Right atrium auricular region (tissue), 2 donors: ENCODE measurements around the gene URI1. TPM values are rescaled to one million over a fixed set of nuclear protein-coding genes. Genes with fewer than 3 reads are reported as not detected.
"Not testable (repeated sequence)": the region's sequence is repeated elsewhere in the genome, so short reads cannot be mapped to it uniquely, and the experiment has no call there.

Source experiments
- DNase-seq: peaks from one replicate; pipeline ENCODE4 v3.0.0-alpha.2; 2019; ENCODE audit warnings: low spot score
- H3K27ac ChIP-seq, 2 donors: fragments of 200-600 bp; sonication (generic); 1 replicate in 1 of 2; 2 replicates in 1 of 2; pipeline ENCODE4 v1.5.1; 2016 to 2019
- H3K27me3 ChIP-seq, 2 donors: fragments of 200-600 bp; sonication (generic); one replicate each; pipeline versions ENCODE4 v1.5.1 to v1.6.0; 2017 to 2019
- H3K36me3 ChIP-seq: fragments of 200-600 bp; sonication (generic); one replicate; pipeline ENCODE4 v1.5.1; 2016
- H3K4me1 ChIP-seq, 2 donors: fragments of 200-600 bp; sonication (generic); one replicate each; pipeline versions ENCODE4 v1.5.1 to v1.6.0; 2017 to 2019
- H3K4me3 ChIP-seq, 2 donors: fragments of 200-600 bp; sonication (generic); 1 replicate in 1 of 2; 2 replicates in 1 of 2; pipeline ENCODE4 v1.5.1; 2017 to 2019; ENCODE audit warnings: mild to moderate bottlenecking in 1 of 2, moderate library complexity in 1 of 2
- H3K9me3 ChIP-seq, 2 donors: fragments of 200-600 bp; sonication (generic); one replicate each; pipeline ENCODE4 v1.5.1; 2019
- CTCF ChIP-seq, 2 donors: fragments of 200-600 bp; sonication (generic); IDR thresholded peaks; one replicate each; pipeline ENCODE4 v1.5.1; 2019; ENCODE audit warnings: antibody characterized with exemption in 2 of 2
- total RNA-seq, 2 donors: library from RNA; depleted of rRNA; stranded (reverse); fragments of >200 nt; gene quantifications; one replicate each; pipeline ENCODE4 v1.1.0, GENCODE V29; 2016

URI1 gene
- total RNA-seq, 2 donors from 2014 or later, result 29.3 to 34.7 TPM

DNA sequence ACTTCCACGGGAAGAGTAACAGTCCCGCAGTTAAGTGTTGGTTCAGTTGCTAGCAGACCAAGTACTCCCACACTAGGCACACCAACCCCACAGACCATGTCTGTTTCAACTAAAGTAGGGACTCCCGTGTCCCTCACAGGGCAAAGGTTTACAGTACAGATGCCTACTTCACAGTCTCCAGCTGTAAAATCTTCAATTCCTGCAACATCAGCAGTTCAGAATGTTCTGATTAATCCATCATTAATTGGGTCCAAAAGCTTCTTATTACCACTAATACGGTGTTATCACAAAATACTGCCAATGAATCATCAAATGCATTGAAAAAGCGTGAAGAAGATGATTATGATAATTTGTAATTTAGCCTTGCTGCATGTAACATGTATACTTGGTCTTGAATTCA is 95.8 kb downstream of the URI1 start:
- no peak overlapping the region for H3K27ac ChIP-seq
- no peak for TF ChIP-seq CTCF (IDR thresholded peaks at IDR 0.05)
- H3K36me3 ChIP-seq, result peaks cover 6% of the 10 kb centered on the region
- no peaks in the 10 kb centered on the region for H3K4me1 ChIP-seq
- no peak overlapping the region for H3K4me3 ChIP-seq
- H3K9me3 ChIP-seq, result peaks cover 0 to 12% of the 10 kb centered on the region in 2 donors
- DNase-seq, result no peak
- no peaks in the 10 kb centered on the region for H3K27me3 ChIP-seq

GRCh38 chr19:30041931-30042330 is 99.9 kb downstream of the URI1 start:
- not testable (repeated sequence) for H3K27me3 ChIP-seq, H3K9me3 ChIP-seq, H3K4me1 ChIP-seq, H3K27ac ChIP-seq, H3K36me3 ChIP-seq, DNase-seq, H3K4me3 ChIP-seq

GRCh38 chr19:30043008-30043407 is 101.0 kb downstream of the URI1 start:
- H3K27ac ChIP-seq, H3K27me3 ChIP-seq, DNase-seq, H3K9me3 ChIP-seq, H3K4me3 ChIP-seq, H3K36me3 ChIP-seq, H3K4me1 ChIP-seq: not testable (repeated sequence)

DNA sequence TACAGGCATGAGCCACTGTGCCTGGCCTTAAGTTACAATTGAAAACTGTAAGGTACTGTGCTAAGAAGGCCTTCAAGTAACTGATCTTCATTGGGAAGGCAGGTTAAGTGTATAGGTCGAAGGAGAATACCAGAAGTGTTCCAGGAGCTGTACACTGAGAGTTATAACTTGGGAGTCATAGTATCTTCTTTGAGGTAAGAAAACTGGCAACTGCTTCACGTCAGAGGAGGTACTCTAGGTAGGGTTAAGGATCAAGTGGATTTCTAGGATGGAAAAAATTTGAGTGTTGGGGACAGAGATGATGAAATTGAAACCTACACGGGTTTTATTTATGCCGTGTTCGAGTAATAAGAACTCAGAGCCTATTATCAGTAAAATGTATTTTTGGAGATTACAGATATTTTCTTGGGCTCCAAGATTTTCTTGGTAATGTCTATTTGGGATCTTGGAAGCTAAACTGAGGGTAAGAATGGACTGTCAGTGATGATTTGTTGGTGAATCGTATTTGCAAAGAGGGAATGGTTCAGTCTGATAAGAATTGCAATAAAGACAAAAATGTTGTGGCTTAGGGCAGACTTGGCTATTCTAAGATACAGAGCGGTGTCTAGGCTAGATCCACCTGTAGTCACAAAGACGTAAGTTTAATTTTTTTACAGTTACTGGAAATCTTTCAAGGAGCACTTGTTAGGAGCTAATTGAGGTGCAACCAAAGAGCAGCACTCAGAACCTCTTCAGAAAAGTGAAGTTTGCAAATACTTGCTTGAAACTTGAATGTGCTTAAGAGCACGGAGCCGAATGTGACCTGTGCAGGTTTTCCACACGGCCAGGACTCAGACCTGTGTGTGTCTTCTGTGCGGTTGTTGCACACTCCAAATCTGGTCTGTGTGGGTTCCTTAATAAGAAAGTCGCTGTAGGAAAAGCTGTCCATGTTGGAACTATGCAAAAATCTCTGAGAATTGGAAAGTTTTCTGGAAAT is 102.5 kb downstream of the URI1 start:
- no peaks in the 10 kb centered on the region for H3K9me3 ChIP-seq
- no peaks in the 10 kb centered on the region for H3K4me1 ChIP-seq
- TF ChIP-seq CTCF (IDR thresholded peaks at IDR 0.05), result no peak
- no peak for DNase-seq
- H3K36me3 ChIP-seq, result no peaks in the 10 kb centered on the region
- H3K27me3 ChIP-seq, result no peaks in the 10 kb centered on the region
- H3K27ac ChIP-seq, result no peak overlapping the region
- no peak overlapping the region for H3K4me3 ChIP-seq

DNA sequence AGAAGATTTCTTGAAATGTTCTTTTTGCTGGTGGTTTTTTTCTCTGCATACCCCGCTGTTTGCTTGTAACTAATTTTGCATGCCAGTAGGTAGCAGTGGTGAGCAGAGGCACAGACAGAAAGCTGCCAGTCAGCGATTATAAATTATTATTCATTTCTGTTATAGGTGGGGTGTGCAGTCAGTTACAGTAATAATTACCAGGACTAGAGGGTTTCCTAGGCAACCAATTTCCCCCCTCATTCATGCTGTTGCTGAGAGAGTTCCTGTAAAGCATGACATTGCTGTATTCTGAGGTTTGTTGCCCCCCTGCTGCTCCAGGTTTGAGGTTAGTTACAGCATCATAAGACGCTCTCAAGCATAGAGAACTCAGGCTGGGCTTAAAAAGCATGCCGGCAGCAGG is 104.5 kb downstream of the URI1 start:
- Histone ChIP-seq H3K4me3 (no peak overlapping the region), H3K4me1 (no peaks in the 10 kb centered on the region), H3K27ac (no peak overlapping the region), H3K36me3 (no peaks in the 10 kb centered on the region), H3K9me3 (no peaks in the 10 kb centered on the region), H3K27me3 (no peaks in the 10 kb centered on the region)
- DNase-seq, result no peak
- TF ChIP-seq CTCF (IDR thresholded peaks at IDR 0.05), result peak in 1 of 2 donors; percentile 45

DNA sequence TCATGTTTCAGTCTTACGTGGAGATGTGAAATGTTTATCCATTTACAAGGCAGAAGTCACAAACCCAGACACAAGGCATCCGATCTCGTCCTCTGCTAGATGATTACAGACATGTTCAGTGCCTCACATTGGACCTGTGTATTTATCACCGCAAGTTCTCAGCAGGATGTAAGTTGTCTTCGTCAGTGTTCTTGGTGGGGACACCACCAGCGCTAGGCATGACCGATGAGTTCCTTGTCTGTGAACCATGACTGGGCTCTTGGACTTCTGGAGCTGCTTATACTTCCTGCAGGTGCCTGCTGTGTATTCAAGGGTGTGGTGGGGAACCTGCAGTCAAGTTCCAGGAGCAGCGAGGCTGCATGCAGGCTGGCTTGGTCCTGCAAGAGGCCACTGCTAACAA is 105.4 kb downstream of the URI1 start:
- H3K36me3 ChIP-seq, result no peaks in the 10 kb centered on the region
- no peak for DNase-seq

More for the DNA sequence above, 105.4 kb downstream of the URI1 start:
- no peak overlapping the region for H3K4me3 ChIP-seq
- H3K4me1 ChIP-seq, result no peaks in the 10 kb centered on the region
- no peak overlapping the region for H3K27ac ChIP-seq
- no peaks in the 10 kb centered on the region for H3K9me3 ChIP-seq
- no peaks in the 10 kb centered on the region for H3K27me3 ChIP-seq
- TF ChIP-seq CTCF (IDR thresholded peaks at IDR 0.05), result no peak
